ENCODE data around the gene TBC1D17. TPM values are rescaled to one million over a fixed set of nuclear protein-coding genes. Genes with fewer than 3 reads are reported as not detected.

Gene TBC1D17
- total and polyA plus RNA-seq, 9 donors, result 5.1 to 41.7 (median 36.8) TPM

GRCh38 chr19:49892716-49893115, 15.2 kb downstream of the TBC1D17 start:
- no CpG with 5 or more reads among the region's 1 CpG for WGBS (ENCODE audit: insufficient coverage)
- Histone ChIP-seq H3K9me3 (replicated peaks; ENCODE audit: control insufficient read depth, low read depth, low read length) (no peaks in the 10 kb centered on the region), H3K4me3 (ENCODE audit: low read length) (no peak overlapping the region), H3K36me3 (ENCODE audit: control insufficient read depth, insufficient read depth, low read length) (peaks cover 5% of the 10 kb centered on the region), H3K27me3 (ENCODE audit: control insufficient read depth, insufficient read depth, low read length) (peaks cover 24% of the 10 kb centered on the region), H3K4me1 (ENCODE audit: control insufficient read depth, insufficient read depth, low read length) (peaks cover 22% of the 10 kb centered on the region), H3K27ac (ENCODE audit: low read length) (no peak overlapping the region)
- no peak for DNase-seq

DNA sequence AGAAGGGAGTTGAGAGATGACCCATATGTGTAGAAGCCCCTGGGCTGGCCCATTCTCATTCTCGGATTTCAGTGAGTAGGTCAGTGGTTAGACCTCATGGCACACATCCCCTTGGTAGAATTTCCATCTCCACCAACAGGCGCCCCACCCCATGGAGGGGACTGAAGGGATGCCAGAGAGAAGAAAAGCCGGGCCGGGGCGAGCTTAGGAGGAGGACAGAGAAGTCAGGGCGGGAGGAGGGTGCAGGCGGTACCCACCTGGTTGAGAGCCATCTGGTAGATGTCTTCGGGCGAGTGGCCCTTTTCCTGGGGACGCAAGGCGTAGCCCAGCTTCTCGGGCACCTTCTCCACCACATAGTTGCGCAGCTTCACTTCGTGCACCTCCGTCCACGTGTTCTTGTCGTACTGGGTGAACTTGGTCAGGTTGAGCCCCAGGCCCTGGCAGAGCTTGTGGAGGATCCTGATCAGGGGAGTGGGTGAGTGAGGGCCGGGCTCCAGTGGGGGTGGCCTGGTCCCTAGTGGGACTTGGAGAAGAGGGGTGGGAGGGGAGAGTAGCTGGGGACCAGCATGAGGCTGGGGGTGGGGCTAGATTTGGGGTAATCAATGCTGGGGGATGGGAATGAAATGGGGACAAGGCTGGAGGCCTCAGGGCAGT, 16.6 kb downstream of the TBC1D17 start:
- Histone ChIP-seq H3K4me3 (ENCODE audit: low read length) (no peak overlapping the region), H3K27ac (ENCODE audit: low read length) (no peak overlapping the region), H3K4me1 (ENCODE audit: control insufficient read depth, insufficient read depth, low read length) (peaks cover 21% of the 10 kb centered on the region), H3K36me3 (ENCODE audit: control insufficient read depth, insufficient read depth, low read length) (no peaks in the 10 kb centered on the region), H3K27me3 (ENCODE audit: control insufficient read depth, insufficient read depth, low read length) (peaks cover 24% of the 10 kb centered on the region), H3K9me3 (replicated peaks; ENCODE audit: control insufficient read depth, low read depth, low read length) (no peaks in the 10 kb centered on the region)
- WGBS (ENCODE audit: insufficient coverage), result 90% methylated on average over 8 of the region's 18 CpGs
- no peak for DNase-seq

DNA sequence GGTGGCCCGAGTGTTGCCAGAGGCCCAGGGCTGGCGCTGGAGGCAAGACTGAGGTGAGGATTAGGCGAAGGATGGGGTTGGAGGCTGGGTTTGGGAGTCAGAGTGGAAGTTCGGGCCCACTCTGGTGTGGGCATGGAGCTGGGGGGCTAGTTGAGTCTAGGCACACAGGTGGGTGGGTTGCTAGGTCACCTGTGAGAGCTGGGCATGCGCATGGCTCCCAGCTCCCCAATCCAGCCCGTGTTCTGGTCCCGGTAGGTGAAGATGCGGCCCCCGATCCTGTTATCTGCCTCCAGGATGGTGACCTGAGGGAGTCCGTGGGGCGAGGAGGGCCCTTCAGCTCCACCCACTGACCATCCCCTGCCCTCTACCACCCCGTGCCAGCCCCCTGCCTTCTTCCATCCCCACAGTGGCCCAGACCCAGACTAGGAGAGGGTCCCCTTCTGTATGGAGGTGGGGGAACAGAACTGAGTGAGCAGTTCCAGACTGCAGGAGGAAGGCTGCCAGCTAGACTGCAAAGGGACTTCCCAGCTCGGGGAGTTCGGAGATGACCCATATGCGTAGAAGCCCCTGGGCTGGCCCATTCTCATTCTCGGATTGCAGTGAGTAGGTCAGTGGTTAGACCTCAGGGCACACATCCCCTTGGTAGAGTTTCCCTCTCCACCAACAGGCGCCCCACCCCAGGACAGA, 17.5 kb downstream of the TBC1D17 start:
- H3K27ac ChIP-seq (ENCODE audit: low read length), result no peak overlapping the region
- WGBS (ENCODE audit: insufficient coverage), result 85% methylated on average over 9 of the region's 17 CpGs
- H3K4me3 ChIP-seq (ENCODE audit: low read length), result no peak overlapping the region
- no peaks in the 10 kb centered on the region for H3K36me3 ChIP-seq (ENCODE audit: control insufficient read depth, insufficient read depth, low read length)
- no peak for DNase-seq
- H3K27me3 ChIP-seq (ENCODE audit: control insufficient read depth, insufficient read depth, low read length), result peaks cover 18% of the 10 kb centered on the region
- H3K9me3 ChIP-seq (replicated peaks; ENCODE audit: control insufficient read depth, low read depth, low read length), result no peaks in the 10 kb centered on the region
- H3K4me1 ChIP-seq (ENCODE audit: control insufficient read depth, insufficient read depth, low read length), result peaks cover 16% of the 10 kb centered on the region

- no peaks in the 10 kb centered on the region for H3K9me3 ChIP-seq (replicated peaks; ENCODE audit: control insufficient read depth, low read depth, low read length)
- DNase-seq, result no peak
- H3K27ac ChIP-seq (ENCODE audit: low read length), result no peak overlapping the region
- 77% methylated on average over 5 of the region's 17 CpGs for WGBS (ENCODE audit: insufficient coverage)
- no peak overlapping the region for H3K4me3 ChIP-seq (ENCODE audit: low read length)
- peaks cover 17% of the 10 kb centered on the region for H3K27me3 ChIP-seq (ENCODE audit: control insufficient read depth, insufficient read depth, low read length)
- no peaks in the 10 kb centered on the region for H3K36me3 ChIP-seq (ENCODE audit: control insufficient read depth, insufficient read depth, low read length)
- peaks cover 12% of the 10 kb centered on the region for H3K4me1 ChIP-seq (ENCODE audit: control insufficient read depth, insufficient read depth, low read length)
Measured at GRCh38 chr19:49895566-49896297, 18.2 kb downstream of the TBC1D17 start.

DNA sequence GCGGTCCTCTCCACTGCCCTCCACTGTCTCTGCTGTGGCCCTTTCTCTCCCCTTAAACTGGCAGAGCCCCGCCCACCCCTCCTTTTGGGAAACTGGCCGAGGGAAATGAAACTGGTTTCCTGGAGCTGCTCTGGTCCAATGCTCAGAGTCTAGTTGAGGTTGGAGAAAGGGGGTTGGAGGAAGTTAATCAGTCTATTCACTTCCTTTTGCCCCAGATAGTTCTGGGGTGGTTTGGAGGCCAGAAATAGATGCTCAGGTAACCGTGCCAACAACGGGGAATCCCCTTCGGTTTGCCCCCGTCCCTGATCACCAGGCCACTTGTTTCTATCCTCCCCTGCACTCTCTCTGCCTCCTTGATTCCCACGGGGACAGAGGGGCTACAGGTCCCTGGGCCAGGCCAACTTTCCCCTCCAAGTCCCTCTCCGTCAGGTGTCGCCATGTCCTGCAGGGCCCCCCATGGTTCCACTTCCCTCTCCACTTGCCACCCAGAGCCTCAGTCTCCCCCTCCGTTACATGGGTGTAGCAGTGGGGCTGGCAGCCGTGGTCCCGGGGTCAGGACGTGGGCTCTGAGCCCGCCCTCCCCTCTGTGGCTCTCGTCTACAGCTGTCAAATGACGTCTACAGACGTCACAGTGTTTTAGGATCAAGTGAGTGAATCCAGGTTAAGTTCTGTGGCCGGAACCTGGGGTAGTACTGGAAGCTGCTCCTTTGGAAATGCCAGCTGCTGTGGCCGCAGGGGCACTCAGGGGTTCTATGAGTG, 19.5 kb downstream of the TBC1D17 start, which contains the start of gene IL4I1:
Gene IL4I1, minus strand, starts transcription at position 25 of the 759 bp plus-strand sequence. CDS start 727 bp downstream, outside the sequence.
- Histone ChIP-seq H3K27me3 (ENCODE audit: control insufficient read depth, insufficient read depth, low read length) (peaks cover 17% of the 10 kb centered on the region), H3K36me3 (ENCODE audit: control insufficient read depth, insufficient read depth, low read length) (no peaks in the 10 kb centered on the region), H3K9me3 (replicated peaks; ENCODE audit: control insufficient read depth, low read depth, low read length) (no peaks in the 10 kb centered on the region), H3K4me1 (ENCODE audit: control insufficient read depth, insufficient read depth, low read length) (peaks cover 7% of the 10 kb centered on the region), H3K27ac (ENCODE audit: low read length) (peak within 1 kb of the TSS; percentile 52), H3K4me3 (ENCODE audit: low read length) (no peak within 1 kb of the TSS)
- WGBS (ENCODE audit: insufficient coverage), result 37% methylated on average over 16 of the region's 20 CpGs
- peak; percentile 66 for DNase-seq

- DNase-seq, result no peak
- peaks cover 28% of the 10 kb centered on the region for H3K36me3 ChIP-seq (ENCODE audit: control insufficient read depth, insufficient read depth, low read length)
- no peak overlapping the region for H3K27ac ChIP-seq (ENCODE audit: low read length)
- no CpG with 5 or more reads among the region's 6 CpGs for WGBS (ENCODE audit: insufficient coverage)
- no peaks in the 10 kb centered on the region for H3K9me3 ChIP-seq (replicated peaks; ENCODE audit: control insufficient read depth, low read depth, low read length)
- no peaks in the 10 kb centered on the region for H3K4me1 ChIP-seq (ENCODE audit: control insufficient read depth, insufficient read depth, low read length)
- H3K4me3 ChIP-seq (ENCODE audit: low read length), result no peak overlapping the region
- H3K27me3 ChIP-seq (ENCODE audit: control insufficient read depth, insufficient read depth, low read length), result no peaks in the 10 kb centered on the region
Measured at GRCh38 chr19:49904136-49904535, 26.6 kb downstream of the TBC1D17 start.

- Histone ChIP-seq H3K27me3 (ENCODE audit: control insufficient read depth, insufficient read depth, low read length) (no peaks in the 10 kb centered on the region), H3K4me1 (ENCODE audit: control insufficient read depth, insufficient read depth, low read length) (peaks cover 17% of the 10 kb centered on the region), H3K4me3 (ENCODE audit: low read length) (no peak overlapping the region), H3K36me3 (ENCODE audit: control insufficient read depth, insufficient read depth, low read length) (peaks cover 45% of the 10 kb centered on the region), H3K9me3 (replicated peaks; ENCODE audit: control insufficient read depth, low read depth, low read length) (no peaks in the 10 kb centered on the region), H3K27ac (ENCODE audit: low read length) (no peak overlapping the region)
- no peak for DNase-seq
- WGBS (ENCODE audit: insufficient coverage), result 91% methylated on average over 12 of the region's 16 CpGs
Measured at GRCh38 chr19:49906879-49907564, 29.5 kb downstream of the TBC1D17 start.

GRCh38 chr19:49907745-49908446, 30.4 kb downstream of the TBC1D17 start:
- H3K36me3 ChIP-seq (ENCODE audit: control insufficient read depth, insufficient read depth, low read length), result peaks cover 50% of the 10 kb centered on the region

More at GRCh38 chr19:49907745-49908446, 30.4 kb downstream of the TBC1D17 start:
- DNase-seq, result no peak
- Histone ChIP-seq H3K9me3 (replicated peaks; ENCODE audit: control insufficient read depth, low read depth, low read length) (no peaks in the 10 kb centered on the region), H3K4me1 (ENCODE audit: control insufficient read depth, insufficient read depth, low read length) (peaks cover 17% of the 10 kb centered on the region), H3K27ac (ENCODE audit: low read length) (no peak overlapping the region), H3K27me3 (ENCODE audit: control insufficient read depth, insufficient read depth, low read length) (no peaks in the 10 kb centered on the region), H3K4me3 (ENCODE audit: low read length) (no peak overlapping the region)
- WGBS (ENCODE audit: insufficient coverage), result 90% methylated on average over 19 of the region's 23 CpGs
